ENCODE data around the gene JAK3. TPM values are rescaled to one million over a fixed set of nuclear protein-coding genes. Genes with fewer than 3 reads are reported as not detected.
"Not testable (repeated sequence)": the region's sequence is repeated elsewhere in the genome, so short reads cannot be mapped to it uniquely, and the experiment has no call there.

JAK3 gene
- polyA plus RNA-seq, 12 donors, result 0.60 to 6.4 (median 1.9) TPM; not detected in 1

DNA sequence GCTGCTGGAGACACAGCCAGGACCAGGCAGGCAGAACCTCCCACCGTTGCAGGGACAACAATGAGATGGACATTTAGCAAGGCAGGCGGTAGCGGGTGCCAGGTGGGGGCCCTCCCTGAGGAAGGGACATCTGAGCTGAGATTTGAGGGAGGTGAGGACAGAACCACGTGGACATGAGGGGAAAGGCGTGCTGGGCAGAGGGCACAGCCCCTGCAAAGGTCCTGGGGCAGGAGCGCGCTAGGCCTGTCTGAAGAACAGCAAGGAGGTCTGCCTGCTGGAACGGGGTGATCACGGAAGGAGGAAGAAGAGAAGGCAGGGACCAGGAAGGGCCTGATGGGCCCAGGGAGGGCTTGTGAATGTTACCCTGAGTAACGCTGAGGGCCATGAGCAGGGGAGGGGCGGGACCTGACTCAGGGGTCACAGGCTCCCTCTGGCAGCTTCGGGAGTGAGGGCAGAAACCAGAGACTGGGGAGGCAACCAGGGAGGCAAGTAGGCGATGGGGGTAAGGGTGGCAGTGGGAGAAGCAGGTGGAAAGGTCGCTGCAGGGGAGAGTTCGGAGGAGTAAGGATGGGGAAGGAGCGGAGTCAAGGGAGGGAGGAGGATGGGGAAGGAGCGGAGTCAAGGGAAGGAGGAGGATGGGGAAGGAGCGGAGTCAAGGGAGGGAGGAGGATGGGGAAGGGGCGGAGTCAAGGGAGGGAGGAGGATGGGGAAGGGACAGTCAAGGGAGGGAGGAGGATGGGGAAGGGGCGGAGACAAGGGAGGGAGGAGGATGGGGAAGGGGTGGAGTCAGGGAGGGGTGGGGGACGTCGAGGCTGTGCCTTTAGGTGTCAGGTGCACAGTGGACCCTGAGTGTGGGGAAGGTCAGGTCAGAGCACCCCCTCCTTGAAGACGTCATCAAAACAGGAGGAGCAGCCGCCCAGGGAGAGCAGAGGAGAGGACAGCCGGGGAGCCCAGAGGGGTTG lies 68.5 kb downstream of the JAK3 start:
- DNase-seq, result peak; percentile 31

DNA sequence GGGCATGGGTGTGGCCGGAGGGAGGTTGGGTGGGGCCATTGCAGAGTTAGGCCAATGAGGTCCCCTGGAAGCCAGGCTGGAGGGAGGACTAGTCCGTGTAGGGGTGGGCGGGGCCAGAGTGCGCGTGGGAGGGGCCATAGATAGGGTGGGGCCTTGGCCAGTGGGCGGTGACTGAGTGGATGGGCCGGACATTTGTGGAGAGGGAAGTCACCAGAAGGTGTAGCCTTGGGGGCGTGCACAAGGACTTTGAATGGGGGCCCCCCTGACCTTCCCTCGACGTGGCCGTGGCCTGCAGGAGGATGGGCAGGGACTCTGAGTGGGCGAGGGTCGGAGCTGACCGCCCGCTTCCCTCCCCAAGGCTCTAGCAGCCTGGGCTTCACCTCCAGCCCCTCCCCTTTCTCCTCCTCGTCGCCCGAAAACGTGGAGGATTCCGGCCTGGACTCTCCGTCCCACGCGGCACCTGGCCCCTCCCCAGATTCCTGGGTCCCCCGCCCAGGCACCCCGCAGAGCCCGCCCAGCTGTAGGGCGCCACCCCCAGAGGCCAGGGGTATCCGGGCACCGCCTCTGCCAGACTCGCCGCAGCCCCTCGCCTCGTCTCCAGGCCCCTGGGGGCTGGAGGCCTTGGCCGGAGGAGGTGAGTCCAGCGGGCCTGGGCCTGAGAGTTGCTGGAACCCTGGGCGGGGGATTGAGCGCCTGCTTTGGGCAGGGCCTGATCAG lies 69.4 kb downstream of the JAK3 start:
- no peak for DNase-seq

DNA sequence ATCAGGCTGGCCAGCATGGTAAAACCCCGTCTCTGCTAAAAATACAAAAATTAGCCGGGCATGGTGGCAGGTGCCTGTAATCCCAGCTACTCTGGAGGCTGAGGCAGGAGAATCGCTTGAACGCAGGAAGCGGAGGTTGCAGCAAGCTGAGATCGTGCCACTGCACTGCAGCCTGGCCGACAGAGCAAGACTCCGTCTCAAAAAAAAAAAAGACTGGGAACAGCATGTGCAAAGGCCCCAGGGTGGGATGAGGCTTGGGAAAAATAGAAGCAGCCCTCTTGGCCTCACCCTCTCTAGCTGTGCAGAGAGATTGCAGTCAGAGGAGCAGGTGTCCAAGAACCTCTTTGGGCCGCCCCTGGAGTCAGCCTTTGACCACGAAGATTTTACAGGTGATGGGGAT lies 69.9 kb downstream of the JAK3 start:
- DNase-seq, result not testable (repeated sequence)

DNA sequence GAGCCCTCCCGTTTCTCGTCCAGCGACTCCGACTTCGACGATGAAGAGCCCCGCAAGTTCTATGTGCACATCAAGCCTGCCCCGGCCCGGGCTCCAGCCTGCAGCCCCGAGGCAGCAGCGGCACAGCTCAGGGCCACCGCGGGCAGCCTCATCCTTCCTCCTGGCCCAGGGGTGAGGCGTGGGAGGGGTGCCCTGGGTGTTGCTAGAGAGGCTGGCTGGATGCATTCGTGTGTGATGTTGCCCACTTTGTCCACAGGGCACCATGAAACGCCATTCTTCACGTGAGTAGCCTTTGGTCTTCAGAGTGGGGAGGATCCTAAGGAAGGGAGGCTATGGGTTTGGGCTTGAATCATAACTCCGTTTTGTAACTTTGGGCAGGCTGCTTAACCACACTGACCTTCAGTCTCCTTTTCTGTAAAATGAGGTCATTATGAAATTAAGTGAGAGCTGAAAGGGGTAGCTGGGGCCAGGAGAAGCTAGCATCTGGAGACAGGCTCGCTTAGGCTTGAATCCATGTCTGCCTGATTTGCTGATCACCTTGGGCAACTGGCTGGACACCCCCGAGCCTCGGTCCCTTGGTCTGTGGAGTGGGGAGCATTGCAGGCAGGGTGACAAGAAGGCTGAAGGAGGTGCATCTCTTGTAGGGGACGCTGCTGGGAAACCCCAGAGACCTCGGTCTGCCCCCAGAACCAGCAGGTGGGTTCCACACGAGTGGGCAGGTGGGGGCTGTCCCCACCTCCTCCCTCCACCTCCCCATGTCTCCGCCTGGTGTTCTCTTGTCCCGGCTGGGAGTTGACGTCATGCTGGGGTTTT lies 71.6 kb downstream of the JAK3 start:
- DNase-seq, result no peak

DNA sequence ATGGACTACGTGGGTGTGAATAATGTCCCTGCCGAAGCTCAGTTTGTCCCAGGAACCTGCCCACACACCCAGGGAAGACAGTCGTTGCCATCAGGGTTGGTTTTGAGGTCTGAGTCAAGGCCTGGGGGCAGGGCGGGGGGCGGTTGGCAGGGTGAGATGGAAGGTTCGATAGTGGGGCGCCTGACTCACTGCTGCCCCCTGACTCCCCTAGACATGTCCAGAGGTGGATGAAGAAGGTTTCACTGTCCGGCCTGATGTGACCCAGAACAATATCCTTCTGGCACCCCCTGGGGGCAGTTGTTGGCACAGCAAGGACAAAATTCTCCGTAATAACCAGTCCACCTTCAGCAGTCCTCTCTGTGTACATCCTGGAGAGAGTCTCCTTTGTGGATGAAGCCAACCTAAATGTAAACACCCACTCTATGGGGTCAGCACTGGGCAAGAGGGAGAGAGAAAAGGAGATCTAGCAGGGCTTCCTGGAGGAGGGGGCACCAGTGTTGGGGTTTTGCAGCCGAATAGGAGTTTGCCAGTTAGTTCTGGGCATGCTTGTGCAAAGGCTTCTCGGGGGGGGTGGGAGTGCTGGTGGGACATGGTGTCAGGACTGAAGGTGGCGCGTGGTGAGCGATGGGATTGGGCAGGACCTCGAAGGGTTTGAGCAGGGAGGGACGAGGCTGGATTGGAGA lies 72.4 kb downstream of the JAK3 start:
- DNase-seq, result no peak

Other genes starting within 250 kb of the JAK3 start
- gene UNC13A, start 159.6 kb downstream of the JAK3 start, polyA plus RNA-seq (ENCODE audit: insufficient read length in 12 of 12), result under 1 TPM in 10 of 12 donors, not detected in 2; 0.05 to 0.32 (median 0.09) TPM
- gene MAP1S, start 128.5 kb downstream of the JAK3 start, polyA plus RNA-seq (ENCODE audit: insufficient read length in 12 of 12), result 10 to 100 TPM in 11 of 12 donors, not detected in 1; 16.7 to 70.3 (median 28.2) TPM
- gene FCHO1, start 96.5 kb downstream of the JAK3 start, polyA plus RNA-seq (ENCODE audit: insufficient read length in 12 of 12), result 1 to 10 TPM in 4 of 12 donors, under 1 TPM in 6, not detected in 2; 0.67 to 4.0 (median 0.88) TPM
- 10 to 100 TPM in 1 of 12 donors, 1 to 10 TPM in 2, under 1 TPM in 3, not detected in 6; 0.12 to 17.5 (median 1.1) TPM for gene B3GNT3, start 52.8 kb downstream of the JAK3 start, polyA plus RNA-seq (ENCODE audit: insufficient read length in 12 of 12)
- under 1 TPM in 2 of 12 donors, not detected in 10; 0.24 to 0.44 TPM for gene INSL3, start 26.5 kb downstream of the JAK3 start, polyA plus RNA-seq (ENCODE audit: insufficient read length in 12 of 12)
- gene RPL18A, start 11.9 kb upstream of the JAK3 start, polyA plus RNA-seq (ENCODE audit: insufficient read length in 12 of 12), result 1,000 to 10,000 TPM in 11 of 12 donors, not detected in 1; 1,385 to 2,689 (median 1,882) TPM
- under 1 TPM in 6 of 12 donors, not detected in 6; 0.05 to 0.11 (median 0.06) TPM for gene SLC5A5, start 24.0 kb upstream of the JAK3 start, polyA plus RNA-seq (ENCODE audit: insufficient read length in 12 of 12)
- 10 to 100 TPM in 11 of 12 donors, not detected in 1; 31.2 to 90.7 (median 45.0) TPM for gene CCDC124, start 85.0 kb upstream of the JAK3 start, polyA plus RNA-seq (ENCODE audit: insufficient read length in 12 of 12)
- gene KCNN1, start 119.1 kb upstream of the JAK3 start, polyA plus RNA-seq (ENCODE audit: insufficient read length in 12 of 12), result 1 to 10 TPM in 6 of 12 donors, under 1 TPM in 4, not detected in 2; 0.56 to 6.9 (median 1.0) TPM
- gene ARRDC2, start 160.2 kb upstream of the JAK3 start, polyA plus RNA-seq (ENCODE audit: insufficient read length in 12 of 12), result 1 to 10 TPM in 11 of 12 donors, not detected in 1; 2.7 to 9.7 (median 4.7) TPM
- under 1 TPM in 10 of 12 donors, not detected in 2; 0.21 to 0.58 (median 0.32) TPM for gene IL12RB1, start 239.0 kb upstream of the JAK3 start, polyA plus RNA-seq (ENCODE audit: insufficient read length in 12 of 12)
- 10 to 100 TPM in 4 of 12 donors, 1 to 10 TPM in 8; 4.4 to 70.6 (median 8.8) TPM for gene MAST3, start 249.8 kb upstream of the JAK3 start, polyA plus RNA-seq (ENCODE audit: insufficient read length in 12 of 12)